GM19035 (cell line): Measurements from ENCODE around the gene ARRB1.

ENCODE experiments used
- ATAC-seq: cut with Tn5 transposase; IDR thresholded peaks from one replicate; pipeline ENCODE4 v1.9.1; 2021; ENCODE audit not compliant: unreplicated experiment

ARRB1 gene

GRCh38 chr11:75233754-75234172, 117.7 kb downstream of the ARRB1 start:
- ATAC-seq, result no peak

GRCh38 chr11:75230621-75231020, 120.8 kb downstream of the ARRB1 start:
- ATAC-seq, result no peak

- no peak for ATAC-seq
These were observed 122.0 kb downstream of the ARRB1 start for GRCh38 chr11:75229466-75229865.

- ATAC-seq, result no peak
These were observed 125.7 kb downstream of the ARRB1 start for GRCh38 chr11:75225794-75226193.

GRCh38 chr11:75223954-75224643, 127.4 kb downstream of the ARRB1 start:
- no peak for ATAC-seq

- no peak for ATAC-seq
These were observed 131.6 kb downstream of the ARRB1 start for GRCh38 chr11:75219869-75220268.

GRCh38 chr11:75214843-75215242, 136.6 kb downstream of the ARRB1 start:
- no peak for ATAC-seq

- ATAC-seq, result no peak
These were observed 137.0 kb downstream of the ARRB1 start for GRCh38 chr11:75214411-75214821.
